HG03280 (cell line): Measurements from ENCODE around the gene UGGT1.
"Not testable (repeated sequence)": the region's sequence is repeated elsewhere in the genome, so short reads cannot be mapped to it uniquely, and the experiment has no call there.

ENCODE experiments used
- ATAC-seq: cut with Tn5 transposase; IDR thresholded peaks from one replicate; pipeline ENCODE4 v1.9.1; 2021; ENCODE audit warnings: mild to moderate bottlenecking, moderate library complexity; ENCODE audit not compliant: unreplicated experiment

Gene UGGT1

DNA sequence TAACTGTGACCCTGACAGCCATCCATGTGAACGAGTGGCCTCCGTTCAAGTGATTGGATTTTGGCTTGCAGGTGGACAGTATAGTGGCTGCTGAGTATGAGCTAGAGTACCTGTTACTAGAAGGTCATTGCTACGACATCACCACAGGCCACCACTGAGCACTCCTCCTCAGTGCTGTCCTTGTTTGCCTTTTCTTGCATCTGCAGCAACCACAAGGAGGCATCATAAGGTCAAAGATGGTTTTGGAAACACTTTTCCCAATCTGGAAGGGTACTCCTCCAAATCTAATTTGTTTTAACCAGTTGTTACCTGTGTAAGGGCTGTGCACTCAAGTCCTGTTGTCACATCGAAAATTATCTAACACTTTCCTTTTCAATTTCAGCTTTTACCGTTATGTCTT is 81.2 kb downstream of the UGGT1 start:
- no peak for ATAC-seq

DNA sequence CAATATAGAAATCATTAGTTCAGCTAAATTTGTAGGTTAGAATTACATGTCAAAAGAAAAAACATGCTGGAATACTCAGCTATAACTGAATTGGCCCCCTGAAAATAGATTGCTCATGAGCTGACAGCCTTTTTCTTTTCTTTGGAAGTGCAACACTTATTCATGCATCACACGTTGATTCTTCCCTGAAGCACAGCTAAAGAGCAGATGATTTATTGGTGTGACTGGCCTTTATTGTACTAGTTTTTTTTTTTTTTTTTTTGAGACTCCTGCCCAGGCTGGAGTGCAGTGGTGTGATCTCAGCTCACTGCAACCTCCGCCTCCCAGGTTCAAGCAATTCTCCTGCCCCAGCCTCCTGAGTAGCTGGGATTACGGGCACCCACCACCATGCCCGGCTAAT is 83.1 kb downstream of the UGGT1 start:
- ATAC-seq = not testable (repeated sequence)

DNA sequence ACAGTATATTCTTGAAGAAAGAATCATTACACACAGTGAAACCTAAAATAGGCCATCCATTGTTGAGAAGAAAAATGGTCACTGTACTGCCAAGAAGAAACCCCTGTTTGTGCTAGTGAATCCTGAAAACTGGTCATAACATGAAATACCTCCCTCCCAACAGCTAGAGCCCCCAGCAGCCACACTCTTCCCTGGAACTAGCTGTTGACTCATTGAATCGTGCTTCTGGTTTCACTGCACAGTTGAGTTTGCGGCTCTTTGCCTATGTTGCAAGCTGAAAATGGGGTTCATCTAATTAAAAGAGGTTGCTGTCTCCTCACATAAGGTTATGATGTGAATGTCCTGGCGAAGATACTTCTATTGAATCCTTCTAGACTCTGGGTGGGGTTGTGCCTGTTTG is 86.3 kb downstream of the UGGT1 start:
- ATAC-seq = no peak

DNA sequence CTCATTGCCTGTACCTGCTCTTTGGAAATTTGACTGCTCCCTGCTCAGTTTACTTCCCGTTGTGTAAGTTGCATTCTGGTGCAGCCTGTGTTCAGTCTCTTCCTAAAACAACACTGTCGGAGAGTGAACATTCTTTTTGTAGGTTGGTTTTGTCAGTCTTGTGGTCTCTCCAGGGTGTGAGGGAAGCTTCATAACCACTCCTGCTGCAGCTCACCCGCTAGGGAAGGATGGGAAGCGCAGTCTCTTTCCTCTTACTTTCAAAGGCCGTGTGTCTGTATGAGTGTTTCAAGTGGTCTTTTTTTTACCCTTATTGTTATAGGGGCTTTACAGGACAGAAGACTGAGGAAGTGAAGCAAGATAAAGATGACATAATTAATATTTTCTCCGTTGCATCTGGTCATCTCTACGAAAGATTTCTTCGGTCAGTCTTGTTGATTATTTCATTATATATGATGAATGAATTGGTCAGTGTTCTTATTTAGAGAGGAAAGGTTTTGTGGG is 87.2 kb downstream of the UGGT1 start:
- no peak for ATAC-seq

DNA sequence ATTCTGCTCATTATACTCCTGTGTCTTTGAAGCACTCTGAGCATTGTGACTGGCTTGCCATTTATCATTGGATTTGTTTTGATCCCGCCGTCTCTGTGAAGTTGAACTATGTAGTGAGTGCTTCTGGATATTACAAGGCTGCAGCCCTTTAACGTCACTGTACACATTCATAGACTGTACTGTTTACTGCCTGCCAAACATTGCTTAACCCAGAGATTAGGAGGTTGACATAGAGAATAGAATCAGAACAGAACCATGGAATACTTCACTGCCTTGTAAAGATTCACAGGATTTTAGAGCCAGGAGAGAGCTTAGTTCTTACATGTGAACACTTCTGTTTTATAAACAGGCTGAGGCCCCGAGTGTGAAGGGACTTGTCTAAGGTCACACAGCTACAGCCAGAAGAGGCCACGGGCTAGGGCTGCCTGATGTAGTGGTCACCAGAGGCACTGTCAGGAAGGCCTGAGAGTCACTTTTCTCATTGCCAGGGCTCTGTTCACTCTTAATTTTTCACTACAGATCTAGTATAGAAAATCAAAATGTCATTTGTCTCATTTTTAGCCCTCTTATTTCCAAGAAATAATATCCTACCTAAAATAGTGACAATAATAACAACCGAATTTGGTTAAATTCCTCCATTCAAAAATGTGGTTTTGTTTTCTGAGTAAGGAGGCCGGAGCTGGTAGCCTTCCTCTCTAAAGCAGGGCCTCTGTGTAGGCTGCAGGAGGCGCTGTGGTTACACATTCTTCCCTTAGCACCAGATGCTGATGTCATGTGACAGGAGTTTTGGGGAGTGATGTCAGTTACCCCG is 87.9 kb downstream of the UGGT1 start:
- no peak for ATAC-seq

DNA sequence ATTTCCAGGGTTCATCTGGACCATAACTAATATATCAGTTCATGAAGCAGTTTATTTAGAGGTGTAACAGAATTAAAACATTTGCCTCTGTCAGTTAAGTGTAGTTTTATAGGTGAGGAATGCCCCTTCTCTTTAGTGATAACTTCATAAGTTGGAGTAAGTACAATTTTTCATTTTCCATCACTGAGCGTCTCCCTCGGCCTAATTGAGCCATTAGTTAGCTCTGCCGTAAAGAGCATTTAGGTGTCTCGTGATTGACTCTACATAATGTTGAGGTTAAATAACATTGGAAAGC is 88.4 kb downstream of the UGGT1 start:
- no peak for ATAC-seq

DNA sequence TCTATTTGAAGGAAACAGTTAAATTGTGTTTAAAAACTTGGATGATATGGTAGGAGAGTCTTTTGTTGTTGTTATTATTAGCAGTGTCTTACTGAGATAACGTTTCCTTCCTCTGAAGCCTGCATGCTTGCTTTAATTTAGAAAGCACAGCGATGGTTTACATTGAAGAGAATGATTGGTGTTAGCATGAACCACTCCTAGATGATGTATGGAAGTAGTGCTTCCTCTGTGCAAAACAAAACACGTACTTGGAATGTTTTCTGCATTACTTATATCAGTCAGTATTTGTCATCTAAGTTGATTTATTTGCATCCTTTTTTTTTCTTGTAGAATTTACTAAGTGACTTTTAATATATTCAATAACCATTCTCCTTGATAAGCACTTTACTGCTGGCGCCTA is 89.0 kb downstream of the UGGT1 start:
- ATAC-seq = no peak

DNA sequence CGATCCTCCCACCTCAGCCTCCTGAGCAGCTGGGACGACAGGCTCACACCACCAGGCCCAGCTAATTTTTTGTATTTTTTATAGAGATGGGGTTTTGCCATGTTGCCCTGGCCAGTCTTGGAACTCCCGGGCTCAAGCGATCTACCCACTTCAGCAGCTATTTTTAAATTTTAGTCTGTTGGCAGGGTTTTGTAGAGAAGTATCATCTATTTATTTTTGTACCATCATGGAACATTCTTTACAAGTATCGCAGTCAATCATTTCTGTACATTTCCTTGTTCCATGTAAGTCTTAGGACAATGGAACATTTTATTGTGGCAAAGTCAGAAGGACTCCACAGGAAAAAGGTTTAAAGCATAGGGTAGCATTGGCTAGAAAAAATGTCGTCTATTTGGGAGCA is 94.6 kb downstream of the UGGT1 start:
- ATAC-seq = no peak

DNA sequence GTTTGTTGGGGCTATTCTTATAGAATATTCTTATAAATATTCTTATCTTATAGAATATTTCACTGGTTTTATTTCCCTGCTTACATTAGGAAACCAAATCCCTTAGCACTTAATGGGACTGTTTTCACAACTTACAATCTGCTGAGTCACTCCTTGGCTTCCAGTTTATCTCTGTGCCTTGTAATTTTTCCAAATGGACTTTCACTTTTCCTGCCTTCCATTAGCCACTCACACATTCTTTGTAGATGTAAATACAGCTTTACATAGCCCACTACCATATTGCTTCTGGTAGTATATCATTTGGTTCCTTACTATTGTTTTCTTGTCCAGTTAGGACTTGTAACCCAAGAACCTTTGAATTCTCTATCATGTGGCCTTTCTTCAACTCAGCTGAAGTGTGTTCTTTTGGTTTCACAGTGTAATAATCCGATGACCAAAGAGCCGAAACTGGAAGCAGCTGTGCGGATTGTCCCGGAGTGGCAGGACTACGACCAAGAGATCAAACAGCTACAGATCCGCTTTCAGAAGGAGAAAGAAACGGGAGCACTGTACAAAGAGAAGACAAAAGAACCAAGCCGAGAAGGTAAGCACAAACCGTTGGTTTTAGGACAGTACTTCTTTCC is 96.1 kb downstream of the UGGT1 start:
- no peak for ATAC-seq

DNA sequence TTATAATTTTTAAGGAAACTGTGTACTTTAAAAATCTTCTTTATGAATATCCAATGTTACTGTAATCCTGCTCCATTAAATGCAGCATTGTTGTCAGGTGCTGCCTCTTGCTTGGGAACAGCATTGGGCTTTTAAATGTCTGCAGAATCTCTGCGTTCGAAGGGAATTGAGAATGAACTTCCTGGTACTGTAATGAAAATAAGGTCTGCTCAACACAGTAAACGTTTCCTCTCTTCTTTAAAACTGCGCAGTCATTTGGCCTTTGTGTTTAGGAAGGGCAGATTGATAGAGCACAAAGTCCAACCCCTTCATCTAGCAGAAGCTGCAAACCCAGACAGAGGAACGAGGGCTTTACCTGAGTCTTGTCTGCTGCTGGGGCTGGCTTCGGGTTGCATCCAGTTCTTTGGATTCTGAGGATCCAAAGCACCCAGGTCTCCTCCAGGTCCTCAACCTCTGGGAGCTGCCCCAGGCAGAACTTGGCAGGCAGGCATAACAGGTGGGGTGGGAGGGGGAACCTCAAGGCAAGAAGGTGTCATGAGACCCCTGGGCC is 104.5 kb downstream of the UGGT1 start:
- ATAC-seq = no peak

DNA sequence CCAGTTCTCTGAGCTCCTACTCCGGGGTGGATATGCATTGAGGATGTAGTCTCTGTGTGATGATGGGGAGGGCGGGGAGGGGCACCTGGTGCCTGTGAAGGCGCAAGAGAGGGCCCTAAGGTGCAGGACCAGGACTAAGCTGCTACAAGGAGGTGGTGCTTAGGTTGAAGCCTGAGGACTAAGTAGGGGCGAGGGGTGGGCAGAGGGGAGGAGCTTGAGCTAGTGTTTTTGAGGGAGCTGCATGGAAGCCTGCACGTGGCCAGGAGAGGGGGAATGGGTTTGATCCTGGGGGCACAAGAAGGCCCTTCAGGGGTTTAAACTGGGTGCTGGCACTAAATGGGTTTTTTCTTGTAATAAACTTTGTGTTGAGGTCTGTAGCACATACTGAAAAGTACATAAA is 105.0 kb downstream of the UGGT1 start:
- ATAC-seq = no peak

DNA sequence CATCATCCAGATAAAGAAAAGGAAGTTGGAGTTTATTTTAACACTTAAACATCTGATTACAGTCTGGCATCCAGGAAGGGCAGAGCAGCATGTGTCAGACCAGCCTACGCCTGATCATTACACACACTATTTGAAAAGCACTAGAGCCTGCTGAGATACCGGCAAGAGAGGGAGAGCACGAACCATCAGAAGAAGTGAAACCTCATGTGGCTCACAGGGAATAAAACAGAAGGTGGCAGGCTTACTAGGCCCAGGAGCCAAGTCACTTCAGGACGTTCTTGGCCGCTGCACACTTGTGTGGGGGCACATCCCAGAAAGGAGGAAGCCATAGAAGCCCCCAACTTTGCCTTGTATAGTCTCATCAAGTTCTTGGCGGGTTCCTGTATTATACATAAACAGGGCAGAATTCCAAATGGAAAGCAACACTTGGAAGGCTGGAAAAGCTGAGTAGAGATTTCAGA is 105.5 kb downstream of the UGGT1 start:
- no peak for ATAC-seq

DNA sequence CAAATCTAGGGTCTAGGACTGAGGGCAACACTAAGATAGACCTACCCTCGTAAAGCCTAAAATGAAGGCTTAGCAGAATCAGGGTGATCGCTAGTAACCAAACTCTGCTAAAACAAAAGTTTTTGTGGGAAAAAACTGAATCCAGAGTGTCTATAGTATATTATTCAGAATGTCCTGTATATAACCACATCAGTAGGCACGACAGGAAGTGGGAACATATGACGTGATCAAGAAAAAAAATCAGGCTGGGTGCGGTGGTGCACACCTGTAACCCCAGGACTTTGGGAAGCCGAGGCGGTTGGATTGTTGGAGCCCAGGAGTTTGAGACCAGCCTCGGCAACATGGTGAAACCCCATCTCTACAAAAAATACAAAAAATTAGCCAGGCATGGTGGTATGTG is 106.1 kb downstream of the UGGT1 start:
- ATAC-seq = no peak

DNA sequence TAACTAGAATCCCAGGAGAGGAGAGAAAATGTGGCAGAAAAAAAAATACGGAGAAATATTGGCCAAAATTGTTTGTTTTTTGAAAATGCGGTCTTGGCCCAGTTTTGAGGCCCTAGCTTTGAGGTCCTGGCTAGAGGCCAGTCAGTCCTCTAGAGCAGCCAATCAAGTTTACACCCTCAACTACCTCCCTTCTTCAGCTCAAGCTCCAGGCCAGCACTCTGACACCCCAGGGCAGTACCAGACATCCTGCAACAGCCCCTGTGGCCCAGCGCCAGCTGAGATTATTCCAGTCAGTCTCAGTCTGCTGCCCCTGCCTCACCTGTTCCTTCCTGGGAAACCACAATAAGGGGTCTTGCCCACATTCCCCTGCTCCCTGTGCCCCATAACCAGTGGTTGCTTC is 107.7 kb downstream of the UGGT1 start:
- ATAC-seq = no peak

DNA sequence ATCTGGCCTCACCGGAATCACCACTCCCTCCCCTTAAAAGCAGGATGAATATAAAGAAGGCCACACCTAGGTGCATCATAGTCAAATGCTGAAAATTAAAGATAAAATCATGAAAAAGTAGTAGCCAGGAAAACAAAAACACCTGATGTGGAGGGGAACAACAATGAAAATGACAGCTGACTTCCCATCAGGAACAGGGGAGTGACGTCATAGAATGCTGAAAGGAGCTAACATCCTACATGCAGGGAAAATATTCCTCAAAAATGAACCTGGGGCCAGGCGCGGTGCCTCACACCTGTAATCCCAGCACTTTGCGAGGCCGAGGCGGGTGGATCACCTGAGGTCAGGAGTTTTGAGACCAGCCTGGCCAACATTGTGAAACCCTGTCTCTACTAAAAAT is 108.1 kb downstream of the UGGT1 start:
- ATAC-seq = no peak

DNA sequence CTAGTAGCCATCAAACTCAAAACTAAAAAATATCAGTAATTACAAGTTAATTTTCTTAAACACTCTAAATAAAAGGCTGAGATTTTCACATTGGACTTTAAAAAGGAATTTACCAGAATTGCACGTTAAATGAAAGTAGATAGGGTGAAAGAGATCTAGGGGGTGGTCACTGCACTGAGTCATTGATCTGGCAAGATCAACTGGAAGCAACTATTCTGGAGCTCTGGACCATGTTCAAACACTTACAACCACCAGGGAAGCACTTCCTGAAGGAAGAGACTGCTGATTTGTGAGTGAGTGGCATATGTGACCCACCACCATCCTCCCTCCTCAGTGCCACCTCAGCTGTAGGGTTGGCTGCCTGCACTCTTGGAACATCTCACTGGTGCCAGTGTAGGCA is 111.8 kb downstream of the UGGT1 start:
- no peak for ATAC-seq

DNA sequence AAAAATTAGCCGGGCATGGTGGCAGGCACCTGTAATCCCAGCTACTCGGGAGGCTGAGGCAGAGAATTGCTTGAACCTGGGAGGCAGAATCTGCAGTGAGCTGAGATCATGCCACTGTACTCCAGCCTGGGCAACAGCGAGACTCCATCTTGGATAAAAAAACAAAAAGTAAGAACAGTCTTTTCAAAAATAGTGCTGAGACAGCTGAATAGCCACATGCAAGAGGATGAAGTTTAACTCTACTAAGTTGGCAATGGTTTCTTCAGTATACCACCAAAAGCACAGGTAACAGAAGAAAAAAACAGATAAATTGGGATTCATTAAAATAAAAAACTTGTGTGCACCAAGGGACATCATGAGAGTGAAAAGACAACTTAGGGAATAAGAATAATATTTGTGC is 115.2 kb downstream of the UGGT1 start:
- no peak for ATAC-seq

DNA sequence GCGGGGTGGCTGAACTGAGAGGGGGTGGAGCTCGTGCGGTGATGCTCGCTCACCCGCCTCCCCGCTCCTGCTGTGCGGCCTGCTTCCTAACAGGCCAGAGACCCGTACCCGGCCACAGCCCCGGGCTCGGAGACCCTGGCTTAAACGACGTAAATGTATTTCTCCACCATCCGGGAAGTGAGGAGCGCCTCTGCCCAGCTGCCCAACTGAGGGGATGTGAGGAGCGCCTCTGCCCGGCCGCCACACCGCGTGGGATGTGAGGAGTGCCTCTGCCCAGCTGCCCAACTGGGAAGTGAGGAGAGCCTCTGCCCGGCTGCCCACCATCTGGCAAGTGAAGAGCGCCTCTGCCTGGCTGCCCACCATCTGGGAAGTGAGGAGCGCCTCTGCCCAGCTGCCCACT is 117.0 kb downstream of the UGGT1 start:
- ATAC-seq = no peak

DNA sequence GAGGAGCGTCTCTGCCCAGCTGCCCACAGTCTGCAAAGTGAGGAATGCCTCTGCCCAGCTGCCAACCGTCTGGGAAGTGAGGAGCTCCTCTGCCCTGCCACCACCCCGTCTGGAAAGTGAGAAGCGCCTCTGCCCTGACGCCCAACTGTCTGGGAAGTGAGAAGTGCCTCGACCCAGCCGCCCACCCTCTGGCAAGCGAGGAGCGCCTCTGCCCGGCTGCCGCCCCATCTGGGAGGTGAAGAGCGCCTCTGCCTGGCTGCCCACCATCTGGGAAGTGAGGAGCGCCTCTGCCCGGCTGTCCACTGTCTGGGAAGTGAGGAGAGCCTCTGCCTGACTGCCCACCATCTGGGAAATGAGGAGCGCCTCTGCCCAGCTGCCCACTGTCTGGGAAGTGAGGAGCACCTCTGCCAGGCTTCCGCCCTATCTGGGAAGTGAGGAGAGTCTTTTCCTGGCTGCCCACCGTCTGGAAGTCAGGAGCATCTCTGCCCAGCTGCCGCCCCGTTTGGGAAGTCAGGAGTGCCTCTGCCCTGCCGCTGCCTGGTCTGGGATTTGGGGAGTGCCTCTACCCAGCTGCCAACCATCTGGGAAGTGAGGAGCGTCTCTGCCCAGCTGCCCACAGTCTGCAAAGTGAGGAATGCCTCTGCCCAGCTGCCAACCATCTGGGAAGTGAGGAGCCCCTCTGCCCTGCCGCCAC is 117.8 kb downstream of the UGGT1 start:
- not testable (repeated sequence) for ATAC-seq

DNA sequence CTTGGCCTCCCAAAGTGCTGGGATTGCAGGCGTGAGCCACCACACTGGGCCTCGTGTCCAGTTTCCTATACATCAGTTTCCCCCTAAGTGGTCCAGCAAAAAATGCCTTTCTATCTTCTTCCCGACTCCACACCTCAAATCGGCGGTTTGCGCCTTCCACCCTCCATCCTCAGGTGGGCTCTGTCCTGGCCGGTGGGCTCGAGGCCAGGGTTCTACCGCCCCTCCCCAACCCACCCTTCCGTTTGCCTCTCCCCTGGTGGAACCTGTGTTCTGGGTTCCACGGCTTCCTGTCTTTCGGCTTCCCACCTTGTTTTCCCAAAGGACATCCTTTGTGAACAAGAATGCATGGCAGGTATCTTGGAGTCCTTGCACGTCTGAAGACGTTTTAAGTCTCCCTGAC is 123.3 kb downstream of the UGGT1 start:
- no peak for ATAC-seq

DNA sequence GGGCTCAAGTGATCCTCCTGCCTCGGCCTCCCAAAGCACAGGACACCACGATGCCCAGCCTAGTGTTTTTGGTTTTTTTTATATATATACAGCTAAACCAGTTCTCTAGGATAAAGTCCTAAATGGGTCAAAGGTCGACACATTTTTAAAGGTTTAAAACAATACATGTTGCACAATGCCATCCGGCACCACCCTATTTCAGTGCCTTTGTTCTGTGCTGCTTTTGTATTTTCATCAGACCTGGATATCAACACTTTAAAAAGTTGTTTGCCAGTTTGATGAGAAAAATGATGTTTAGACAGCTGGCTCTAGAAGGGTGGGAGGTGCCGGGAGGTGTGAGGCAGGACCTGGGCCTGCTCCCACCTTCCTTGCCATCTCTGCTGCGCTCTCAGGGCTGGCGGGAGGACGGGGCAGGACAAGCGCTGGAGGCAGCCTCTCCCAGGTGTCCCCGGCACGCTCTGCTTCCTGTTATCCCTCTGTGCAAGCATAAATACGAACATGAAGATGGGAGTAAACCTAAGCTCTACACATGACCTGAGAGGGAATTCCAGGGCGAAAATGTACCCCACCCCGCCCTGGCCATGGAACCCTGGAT is 124.0 kb downstream of the UGGT1 start:
- no peak for ATAC-seq
